Fibroblast of skin of back (primary cell): Measurements from ENCODE around the gene C1orf53. TPM values are rescaled to one million over a fixed set of nuclear protein-coding genes. Genes with fewer than 3 reads are reported as not detected.
"Not testable (repeated sequence)": the region's sequence is repeated elsewhere in the genome, so short reads cannot be mapped to it uniquely, and the experiment has no call there.

ENCODE experiments used
- DNase-seq: peaks from one replicate; pipeline ENCODE4 v3.0.0-alpha.2; 2013
- polyA plus RNA-seq, 2 experiments: library from polyadenylated mRNA; unstranded; fragments of 120-200 nt; gene quantifications; one replicate each; pipeline ENCODE4 v1.2.1, GENCODE V29; 2013; ENCODE audit not compliant: insufficient read length in 2 of 2

The C1orf53 gene
- polyA plus RNA-seq (2013, experiment 1 of 2; ENCODE audit: insufficient read length) = 1.9 TPM
- 2.4 TPM for polyA plus RNA-seq (2013, experiment 2 of 2; ENCODE audit: insufficient read length)

DNA sequence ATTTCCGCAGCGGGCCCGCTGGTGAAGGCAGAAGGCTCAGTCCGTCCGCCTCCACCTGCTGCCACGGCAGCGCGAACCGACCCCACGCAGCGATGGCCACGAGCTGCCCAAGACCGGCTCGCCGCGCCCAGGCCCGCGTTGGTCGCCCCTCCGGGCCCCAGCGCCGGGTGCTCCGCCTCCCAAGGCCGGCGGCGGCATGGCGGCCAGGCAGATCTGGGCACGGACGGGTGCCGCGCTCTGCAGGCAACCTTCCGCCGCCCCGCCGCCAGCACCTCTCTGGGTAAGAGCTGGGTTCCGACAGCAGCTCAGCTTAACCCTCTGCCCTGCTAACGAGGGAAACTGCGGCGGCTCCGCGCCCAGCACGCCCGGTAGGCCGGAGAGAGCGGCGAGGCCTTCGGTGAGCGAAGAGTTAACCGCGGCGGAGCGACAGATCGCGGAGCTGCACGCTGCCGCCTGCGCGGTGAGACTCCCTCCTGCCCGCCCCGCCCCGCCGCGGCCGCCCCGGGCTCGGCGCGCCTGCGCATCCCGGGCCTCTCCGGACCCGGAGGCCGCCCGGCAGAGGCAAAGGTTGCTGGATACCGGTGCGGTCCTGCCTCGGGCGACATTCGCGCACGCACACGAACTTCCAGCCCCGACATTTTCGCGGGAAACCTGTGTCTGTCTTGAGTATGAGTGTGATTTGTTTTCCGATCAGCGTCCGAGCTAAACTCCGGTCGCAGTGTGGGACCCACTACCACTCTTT lies at the start of gene C1orf53:
TSS of gene C1orf53 (plus strand) at position 177 of the 742 bp plus-strand sequence. CDS start at position 197, 20 bp downstream.
- DNase-seq = peak; percentile 87

DNA sequence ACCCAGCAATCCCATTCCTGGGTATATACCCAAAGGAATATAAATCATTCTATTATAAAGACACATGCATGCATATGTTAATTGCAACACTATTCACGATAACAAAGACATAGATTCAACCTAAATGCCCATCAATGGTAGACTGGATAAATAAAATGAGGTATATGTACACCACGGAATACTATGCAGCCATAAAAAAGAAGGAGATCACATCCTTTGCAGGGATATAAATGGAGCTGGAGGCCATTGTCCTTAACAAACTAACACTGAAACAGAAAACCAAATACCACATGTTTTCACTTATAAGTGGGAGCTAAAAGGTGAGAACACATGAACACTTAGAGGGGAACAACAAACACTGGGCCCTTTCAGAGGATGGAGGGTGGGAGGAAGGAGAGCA lies 46.7 kb upstream of the C1orf53 start:
- not testable (repeated sequence) for DNase-seq

DNA sequence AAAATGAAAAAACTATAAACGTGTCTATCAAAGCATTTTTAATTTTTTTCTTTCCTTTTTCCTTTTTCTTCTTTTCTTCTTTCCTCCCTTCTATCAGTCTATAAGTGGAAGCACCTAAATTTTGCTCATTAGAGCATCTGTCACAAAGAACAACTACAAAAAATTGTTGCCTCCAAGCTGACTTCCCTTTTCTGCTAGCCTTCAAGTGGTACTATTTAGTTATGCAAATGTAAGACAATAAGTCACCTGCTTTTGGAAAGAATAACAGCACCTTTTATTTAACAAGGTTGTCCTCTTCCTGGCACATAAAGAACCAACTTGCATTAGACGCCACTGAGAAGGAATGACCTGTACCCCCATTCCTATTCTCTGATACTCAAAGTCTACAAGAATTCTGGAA lies 45.0 kb upstream of the C1orf53 start:
- no peak for DNase-seq

DNA sequence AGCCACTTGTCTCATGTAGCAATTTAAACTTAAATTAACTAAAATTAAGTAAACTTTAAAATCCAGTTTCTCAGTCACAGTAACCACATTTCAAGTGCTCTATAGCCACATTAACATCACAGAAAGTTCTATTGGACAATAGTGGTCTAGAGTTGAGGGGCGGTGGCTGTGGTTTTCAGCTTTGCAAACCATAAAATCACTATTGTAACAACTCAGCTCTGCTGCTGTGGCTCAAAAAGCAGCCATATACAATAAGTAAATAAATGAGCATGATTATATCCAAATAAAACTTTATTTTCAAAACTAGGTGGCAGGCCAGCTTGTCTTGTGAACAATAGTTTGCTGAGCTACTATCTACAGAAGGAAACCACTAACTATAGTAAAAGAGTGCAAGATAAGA lies 43.4 kb upstream of the C1orf53 start:
- DNase-seq = no peak

DNA sequence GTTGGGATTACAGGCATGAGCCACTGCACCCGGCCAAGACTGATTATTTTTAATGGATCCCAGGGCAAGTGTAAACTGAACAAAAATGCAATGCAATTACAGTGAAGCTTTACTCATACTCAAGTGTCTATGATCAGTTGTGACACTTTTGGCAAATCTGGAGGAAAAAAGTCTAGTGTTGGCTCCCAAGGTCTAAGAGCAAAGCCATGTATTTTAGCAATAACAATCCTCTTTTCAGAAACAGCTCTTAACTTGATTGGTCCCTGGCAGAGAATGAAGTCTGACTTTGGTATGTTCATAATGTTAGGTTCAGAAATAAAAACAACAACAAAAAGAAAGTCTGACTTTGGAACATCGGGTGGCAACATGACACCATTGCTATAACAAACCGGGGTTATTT lies 40.2 kb upstream of the C1orf53 start:
- no peak for DNase-seq

DNA sequence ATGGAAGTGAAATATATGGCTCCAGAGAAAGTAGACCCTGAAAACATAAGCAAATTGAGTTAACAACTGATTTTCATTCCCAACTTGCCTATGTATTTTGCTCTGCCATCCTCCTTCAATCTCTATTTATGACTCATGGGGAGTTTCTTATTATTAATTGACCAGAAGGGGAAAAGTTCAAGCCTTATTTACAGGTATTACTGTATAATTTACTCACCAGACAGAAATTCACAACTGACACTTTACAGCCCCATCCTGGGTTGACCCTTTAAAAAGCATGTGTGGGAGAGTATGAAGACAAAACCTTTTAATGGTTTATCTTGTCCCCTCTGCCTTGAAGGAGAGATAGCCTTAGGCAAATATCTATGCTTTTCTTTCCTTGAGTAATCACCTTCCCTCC lies 39.8 kb upstream of the C1orf53 start:
- no peak for DNase-seq

DNA sequence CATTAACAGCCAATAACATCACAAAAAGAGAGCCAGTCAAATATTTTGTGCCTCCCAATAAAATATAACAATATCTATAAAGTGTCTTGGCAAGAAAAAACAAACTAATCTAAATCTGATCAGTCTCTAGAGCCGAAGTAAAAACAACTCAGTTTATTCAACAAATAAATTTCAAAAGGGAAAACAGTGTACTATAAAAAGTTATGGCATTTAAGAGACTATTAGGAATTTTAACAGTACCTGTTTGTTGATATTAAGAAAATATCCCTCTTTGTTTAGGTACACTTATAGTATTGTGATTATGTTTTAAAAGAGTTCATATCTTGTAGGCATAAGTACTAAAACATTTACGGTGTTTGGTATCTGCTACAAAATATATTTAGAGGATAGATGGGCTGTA lies 36.6 kb upstream of the C1orf53 start:
- no peak for DNase-seq

DNA sequence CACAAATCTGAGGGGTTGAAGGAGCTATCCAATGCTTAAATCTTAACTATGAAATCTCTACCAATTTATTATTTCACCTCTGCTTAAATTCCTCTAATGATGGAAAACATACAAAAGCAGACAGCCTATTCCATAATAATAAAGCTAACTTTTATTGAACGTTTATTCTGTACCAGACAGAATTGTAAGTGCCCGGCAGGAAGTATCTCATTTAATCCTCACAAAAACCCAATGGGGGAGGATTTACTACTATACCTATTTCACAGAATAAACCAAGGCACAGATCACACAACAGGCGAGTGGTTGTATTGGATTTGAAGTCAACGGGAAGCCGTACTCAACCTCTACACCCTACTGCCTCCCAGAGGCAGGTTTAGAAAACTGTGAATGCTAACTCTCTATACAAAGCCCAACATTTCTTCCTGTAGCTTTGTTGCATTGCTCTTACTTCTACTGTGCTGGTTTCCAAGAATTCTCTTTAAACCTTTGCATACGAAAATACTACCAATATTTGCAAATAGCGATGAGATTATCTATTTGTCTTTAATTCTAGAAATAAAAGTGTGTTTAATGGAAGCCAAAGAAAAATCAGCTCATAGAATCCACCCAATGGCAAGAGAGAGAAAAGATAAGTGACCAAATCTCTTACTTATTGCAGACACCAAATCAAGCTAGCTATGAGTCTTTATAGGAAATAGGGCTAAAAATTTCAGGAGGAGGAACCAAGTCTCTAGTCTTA lies 33.5 kb upstream of the C1orf53 start:
- DNase-seq = peak; percentile 58

DNA sequence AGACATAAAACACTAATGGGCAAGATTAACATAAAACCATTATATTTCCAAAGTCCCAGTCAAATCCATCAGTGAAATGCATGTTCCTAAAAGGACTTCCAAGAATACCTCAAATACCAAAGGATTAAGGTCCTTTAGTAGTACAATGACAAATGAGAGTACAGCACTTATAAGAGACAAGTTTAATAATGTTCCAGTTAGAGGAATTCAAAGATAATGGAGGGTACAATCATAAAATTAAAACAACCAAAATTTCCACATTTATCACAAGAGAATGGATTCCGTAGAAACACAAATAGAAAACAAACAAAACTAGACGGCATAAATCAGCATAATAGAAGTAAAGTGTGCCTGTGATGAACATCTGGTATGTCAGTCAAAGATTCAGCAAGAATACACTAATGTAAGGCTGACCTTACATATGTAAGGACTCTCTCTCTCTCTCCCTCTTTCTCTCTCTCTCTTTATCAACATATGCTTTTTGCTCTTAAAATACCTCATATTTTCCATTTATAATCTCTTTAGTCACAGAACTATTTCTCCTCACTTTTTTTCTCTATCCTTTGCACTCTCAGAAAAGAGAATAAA lies 32.8 kb upstream of the C1orf53 start:
- no peak for DNase-seq

DNA sequence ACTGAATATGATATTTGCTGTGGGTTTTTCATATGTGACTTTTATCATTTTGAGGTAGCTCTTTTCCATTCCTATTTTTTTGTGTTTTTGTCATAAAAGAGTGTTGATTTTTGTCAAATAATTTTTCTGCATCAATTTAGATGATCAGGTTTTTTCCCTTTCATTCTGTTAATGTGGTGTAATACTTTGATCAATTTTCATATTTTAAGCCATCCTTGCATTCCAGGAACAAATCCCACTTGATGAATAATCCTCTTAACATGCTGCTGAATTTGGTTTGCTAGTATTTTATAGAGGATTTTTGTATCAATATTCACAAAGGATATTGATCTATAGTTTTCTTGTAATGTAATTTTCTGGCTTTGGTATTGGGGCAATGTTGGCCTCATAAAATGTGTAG lies 25.5 kb upstream of the C1orf53 start:
- no peak for DNase-seq

DNA sequence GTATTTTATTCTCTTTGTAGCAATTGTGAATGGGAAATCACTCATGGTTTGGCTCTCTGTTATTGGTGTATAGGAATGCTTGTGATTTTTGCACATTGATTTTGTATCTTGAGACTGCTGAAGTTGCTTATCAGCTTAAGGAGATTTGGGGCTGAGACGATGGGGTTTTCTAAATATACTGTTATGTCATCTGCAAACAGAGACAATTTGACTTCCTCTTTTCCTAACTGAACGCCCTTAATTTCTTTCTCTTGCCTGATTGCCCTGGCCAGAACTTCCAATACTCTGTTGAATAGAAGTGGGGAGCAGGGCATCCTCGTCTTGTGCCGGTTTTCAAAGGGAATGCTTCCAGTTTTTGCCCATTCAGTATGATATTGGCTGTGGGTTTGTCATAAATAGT lies 22.0 kb upstream of the C1orf53 start:
- DNase-seq = not testable (repeated sequence)

DNA sequence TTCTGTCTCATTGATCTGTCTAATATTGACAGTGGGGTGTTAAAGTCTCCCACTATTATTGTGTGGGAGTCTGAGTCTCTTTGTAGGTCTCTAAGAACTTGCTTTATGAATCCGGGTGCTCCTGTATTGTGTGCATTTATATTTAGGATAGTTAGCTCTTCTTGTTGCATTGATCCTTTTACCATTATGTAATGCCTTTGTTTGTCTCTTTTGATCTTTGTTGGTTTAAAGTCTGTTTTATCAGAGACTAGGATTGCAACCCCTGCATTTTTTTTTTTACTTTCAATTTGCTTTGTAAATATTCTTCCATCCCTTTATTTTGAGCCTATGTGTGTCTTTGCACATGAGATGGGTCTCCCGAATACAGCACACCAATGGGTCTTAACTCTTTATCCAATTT lies 20.2 kb upstream of the C1orf53 start:
- DNase-seq = not testable (repeated sequence)

DNA sequence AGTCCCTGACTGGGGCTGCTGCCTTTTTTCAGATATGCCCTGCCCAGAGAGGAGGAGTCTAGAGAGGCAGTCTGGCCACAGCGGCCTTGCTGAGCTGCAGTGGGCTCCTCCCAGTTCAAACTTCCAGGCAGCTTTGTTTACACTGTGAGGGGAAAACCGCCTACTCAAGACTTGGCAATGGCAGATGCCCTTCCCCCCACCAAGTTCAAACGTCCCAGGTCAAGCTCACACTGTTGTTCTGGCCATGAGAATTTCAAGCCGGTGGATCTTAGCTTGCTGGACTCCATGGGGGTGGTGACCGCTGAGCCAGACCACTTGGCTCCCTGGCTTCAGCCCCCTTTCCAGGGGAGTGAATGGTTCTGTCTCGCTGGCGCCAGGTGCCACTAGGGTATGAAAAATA lies 18.3 kb upstream of the C1orf53 start:
- DNase-seq = no peak

DNA sequence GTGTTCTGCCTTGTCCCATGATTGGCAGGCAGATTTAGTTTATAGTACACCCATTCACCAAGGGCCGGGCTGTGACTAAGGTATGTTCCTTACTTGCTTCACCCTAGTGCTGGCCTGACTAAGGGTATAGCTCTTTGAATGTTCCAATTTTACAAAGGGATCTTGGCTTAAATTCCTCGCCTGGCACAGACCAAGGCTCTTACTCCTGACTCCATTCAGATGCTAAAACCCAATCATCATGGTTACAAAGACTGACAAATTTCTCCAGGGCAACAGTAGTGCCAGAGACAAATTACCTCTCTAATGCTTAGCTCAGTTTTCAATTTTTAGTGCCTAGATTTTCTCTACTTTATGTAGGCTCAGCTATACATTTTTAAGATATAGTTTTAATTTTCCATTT lies 11.5 kb upstream of the C1orf53 start:
- DNase-seq = no peak

DNA sequence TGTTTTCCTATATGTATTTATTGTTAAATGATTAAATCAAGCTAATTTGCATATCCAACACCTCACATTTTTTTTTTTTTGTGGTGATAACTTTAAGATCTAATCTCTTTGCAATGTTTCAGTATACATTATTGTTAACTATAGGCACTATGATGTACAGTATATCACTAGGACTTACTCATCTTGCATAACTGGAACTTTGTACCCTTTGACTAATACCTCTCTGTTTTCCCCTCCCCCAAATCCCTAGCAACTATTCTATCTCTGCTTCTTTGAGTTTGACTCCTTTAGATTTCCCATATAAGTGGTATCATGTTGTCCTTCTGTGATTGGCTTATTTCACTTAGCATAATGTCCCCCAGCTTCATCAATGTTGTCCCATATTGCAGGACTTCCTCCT lies 9.7 kb upstream of the C1orf53 start:
- no peak for DNase-seq

DNA sequence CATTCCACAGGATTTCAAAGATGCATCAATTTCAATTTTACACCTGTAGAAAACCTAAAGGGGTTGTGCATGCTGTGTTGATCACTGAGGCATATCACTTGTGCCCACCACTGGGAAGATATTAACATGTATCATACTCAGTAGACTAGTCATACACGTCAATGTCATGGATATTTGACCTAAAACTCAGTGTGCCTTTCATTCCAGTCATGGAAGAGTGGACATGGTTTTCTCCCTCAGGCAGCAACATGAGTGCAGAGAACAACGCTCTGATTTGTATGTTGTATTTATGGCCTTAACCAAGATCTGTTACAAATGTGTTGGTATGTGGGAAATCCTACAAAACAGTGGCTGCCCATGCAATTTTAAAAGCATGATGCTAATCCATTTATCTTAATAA lies 6.1 kb upstream of the C1orf53 start:
- no peak for DNase-seq

DNA sequence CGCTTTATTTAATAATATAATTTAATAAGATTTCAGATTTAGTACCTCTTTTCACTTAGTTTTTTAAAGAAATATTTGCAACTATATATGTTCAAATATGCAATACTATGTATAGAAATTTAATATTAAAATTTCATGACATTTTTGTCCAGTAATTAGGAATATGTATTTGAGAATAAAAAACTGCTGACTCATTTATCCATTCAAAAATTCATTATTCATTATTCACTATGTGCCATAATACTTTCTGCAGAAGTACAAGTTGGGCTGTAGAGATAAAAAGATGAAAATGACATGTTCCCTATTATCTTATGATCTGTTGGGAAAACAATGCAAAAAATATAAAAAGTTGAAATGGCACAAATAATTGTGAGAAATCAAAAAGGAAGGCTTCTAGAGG lies 3.4 kb upstream of the C1orf53 start:
- no peak for DNase-seq

DNA sequence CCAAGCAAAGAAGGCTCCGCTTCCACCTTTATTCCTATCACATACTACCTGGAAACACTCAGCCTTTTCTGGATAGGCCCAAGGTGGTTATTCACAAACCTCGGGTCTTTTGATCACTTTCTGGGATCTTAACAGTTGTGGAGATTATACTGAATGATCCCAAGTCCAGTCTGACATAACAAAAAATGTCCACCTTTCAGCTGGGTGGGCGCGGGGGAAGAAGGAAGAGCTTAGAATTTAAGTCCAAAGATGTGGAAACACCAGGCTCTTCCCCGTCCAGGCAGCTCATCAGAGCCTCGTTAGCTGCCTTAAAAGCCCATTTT lies 338 bp upstream of the C1orf53 start:
- no peak for DNase-seq

DNA sequence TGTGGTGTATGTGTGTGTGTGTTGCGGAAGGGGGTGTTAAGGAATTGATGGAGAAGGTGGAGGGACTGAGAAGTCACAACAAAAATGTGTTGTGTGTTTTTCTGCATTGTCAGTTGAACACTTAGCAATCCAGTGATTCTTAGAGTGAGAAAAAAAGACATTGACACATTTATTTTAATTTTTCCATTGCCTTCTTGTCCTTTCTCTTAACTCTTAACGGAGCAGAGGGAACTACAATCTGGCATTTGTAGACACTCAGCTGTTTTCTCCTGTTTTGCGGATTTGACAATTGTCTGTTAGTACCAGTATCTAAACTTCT lies 725 bp downstream of the C1orf53 start:
- no peak for DNase-seq

DNA sequence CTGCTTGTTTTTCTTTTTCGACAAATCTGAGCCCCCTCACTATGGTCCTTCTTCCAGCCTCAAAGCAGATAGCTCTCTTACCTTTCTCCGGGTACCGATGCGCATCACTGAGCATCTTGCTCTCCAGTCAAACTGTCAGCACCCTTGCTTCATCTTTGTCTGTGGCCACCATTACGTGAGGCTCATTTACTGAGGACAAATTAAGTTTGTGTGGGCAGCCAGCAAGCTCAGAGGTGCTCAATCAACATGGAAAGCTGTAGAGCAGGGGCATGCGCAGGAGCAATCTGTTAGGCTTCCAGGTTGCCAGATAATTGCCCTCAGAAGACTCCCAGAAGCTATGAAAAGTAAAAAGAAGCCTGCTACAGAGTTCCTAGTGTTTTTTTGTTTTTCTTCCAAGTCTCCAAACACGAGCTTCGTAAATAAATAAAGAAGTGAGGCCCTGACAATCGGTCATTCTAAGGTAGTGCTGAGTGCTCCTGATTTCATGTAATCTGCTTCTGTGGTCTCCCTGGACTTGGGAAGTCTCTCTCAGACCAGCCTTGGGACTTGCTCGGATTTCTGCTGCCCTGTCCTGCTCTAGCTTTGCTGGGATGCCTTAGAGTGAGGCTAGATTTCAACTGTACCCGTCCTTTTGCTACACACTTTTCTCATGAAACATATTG lies 1.8 kb downstream of the C1orf53 start:
- DNase-seq = no peak

DNA sequence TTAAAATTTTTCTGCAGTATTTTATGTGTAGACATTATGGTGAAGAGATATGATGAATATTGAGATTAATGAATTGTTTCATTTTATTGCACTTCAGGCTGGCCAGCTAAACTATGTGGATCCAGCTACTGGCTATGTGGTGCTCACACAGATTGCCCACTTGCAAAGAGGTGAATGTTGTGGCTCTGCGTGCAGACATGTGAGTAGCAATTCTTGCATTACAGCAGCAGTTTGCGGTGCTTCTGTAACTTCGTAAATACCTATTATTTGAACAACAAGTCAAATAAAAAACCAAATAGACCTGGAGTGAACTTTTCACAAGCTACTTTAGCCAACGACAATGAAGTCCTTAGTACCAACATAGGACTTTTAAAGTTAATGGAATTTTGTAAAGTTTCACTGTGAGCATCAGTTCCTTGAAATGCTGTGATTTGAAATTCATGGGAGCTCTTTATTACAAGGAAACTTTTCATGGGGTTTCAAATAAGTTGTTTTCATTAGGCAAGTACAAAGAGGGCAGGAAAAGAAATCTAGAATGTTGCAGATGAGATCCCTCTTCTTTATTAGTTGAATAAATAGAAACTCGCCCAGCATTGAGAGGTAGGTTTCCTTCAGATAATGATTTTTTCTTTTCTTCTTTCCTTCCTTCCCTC lies 3.4 kb downstream of the C1orf53 start:
- no peak for DNase-seq

DNA sequence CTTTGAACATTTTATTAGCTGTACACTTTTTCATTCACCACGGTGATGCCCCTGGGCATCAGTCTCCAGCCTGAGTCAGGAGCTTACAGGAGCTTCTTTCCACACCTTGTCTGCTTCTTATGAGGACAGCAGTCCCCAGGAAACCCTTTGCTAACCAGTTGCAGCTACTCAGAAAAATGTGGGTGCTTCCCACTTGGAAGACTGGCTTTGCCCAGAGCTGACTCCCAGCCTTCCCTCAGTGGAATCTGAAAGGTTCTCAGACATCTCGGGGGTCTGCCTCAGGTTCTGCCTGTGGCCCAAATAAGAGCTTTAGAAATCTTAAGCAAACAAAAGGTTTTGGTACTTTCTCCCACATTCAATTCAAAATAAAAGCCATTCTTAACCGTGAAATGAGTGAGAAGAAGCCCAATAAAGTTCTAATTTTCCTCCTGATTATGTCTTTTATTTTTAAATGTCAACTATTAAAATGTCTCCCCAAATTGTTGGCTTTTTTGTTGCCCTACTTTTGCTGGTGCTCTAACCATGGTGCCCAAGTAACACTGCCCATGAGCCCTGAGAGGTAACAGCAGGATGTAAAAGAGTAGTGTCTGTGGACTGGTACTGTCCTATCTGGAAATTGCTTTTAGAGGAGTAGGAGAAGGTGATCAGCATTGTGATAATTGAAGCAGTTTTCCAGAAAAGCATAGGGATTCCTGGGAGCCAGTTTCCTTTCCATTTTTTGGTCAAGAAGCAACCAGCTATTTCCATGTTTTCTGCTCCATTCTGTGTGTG lies 5.6 kb downstream of the C1orf53 start:
- DNase-seq = no peak
